Measurements from ENCODE around the gene MYPN.

Gene MYPN

GRCh38 chr10:68095153-68095552, 14.1 kb upstream of the MYPN start:
- no peak for DNase-seq (ENCODE audit: low spot score)

- peak; percentile 18 for DNase-seq (ENCODE audit: low spot score)
Measured at GRCh38 chr10:68096913-68097516, 12.3 kb upstream of the MYPN start.

- DNase-seq (ENCODE audit: low spot score): no peak
Measured at GRCh38 chr10:68099736-68100135, 9.6 kb upstream of the MYPN start.

- no peak for DNase-seq (ENCODE audit: low spot score)
Measured at GRCh38 chr10:68101066-68101465, 8.2 kb upstream of the MYPN start.

- no peak for DNase-seq (ENCODE audit: low spot score)
Measured at GRCh38 chr10:68103261-68103878, 5.9 kb upstream of the MYPN start.

- no peak for DNase-seq (ENCODE audit: low spot score)
Measured at GRCh38 chr10:68103901-68104300, 5.4 kb upstream of the MYPN start.

GRCh38 chr10:68105820-68106219, 3.5 kb upstream of the MYPN start:
- DNase-seq (ENCODE audit: low spot score): no peak

- no peak for DNase-seq (ENCODE audit: low spot score)
Measured at GRCh38 chr10:68106656-68107055, 2.6 kb upstream of the MYPN start.

- no peak for DNase-seq (ENCODE audit: low spot score)
Measured at GRCh38 chr10:68107651-68108050, 1.6 kb upstream of the MYPN start.

GRCh38 chr10:68108051-68108450, 1.2 kb upstream of the MYPN start:
- DNase-seq (ENCODE audit: low spot score): no peak

- no peak for DNase-seq (ENCODE audit: low spot score)
Measured at GRCh38 chr10:68108653-68109052, 635 bp upstream of the MYPN start.

- no peak for DNase-seq (ENCODE audit: low spot score)
Measured at GRCh38 chr10:68110027-68110426, 739 bp downstream of the MYPN start.

GRCh38 chr10:68111584-68111983, 2.3 kb downstream of the MYPN start:
- no peak for DNase-seq (ENCODE audit: low spot score)

- DNase-seq (ENCODE audit: low spot score): no peak
Measured at GRCh38 chr10:68112837-68113236, 3.5 kb downstream of the MYPN start.

GRCh38 chr10:68118657-68119056, 9.4 kb downstream of the MYPN start:
- no peak for DNase-seq (ENCODE audit: low spot score)

- DNase-seq (ENCODE audit: low spot score): no peak
Measured at GRCh38 chr10:68121020-68121743, 11.9 kb downstream of the MYPN start.

GRCh38 chr10:68121852-68122251, 12.6 kb downstream of the MYPN start:
- no peak for DNase-seq (ENCODE audit: low spot score)

- DNase-seq (ENCODE audit: low spot score): no peak
Measured at GRCh38 chr10:68124718-68125117, 15.4 kb downstream of the MYPN start.

GRCh38 chr10:68125772-68126171, 16.5 kb downstream of the MYPN start:
- DNase-seq (ENCODE audit: low spot score): no peak

GRCh38 chr10:68128015-68128414, 18.7 kb downstream of the MYPN start:
- no peak for DNase-seq (ENCODE audit: low spot score)

GRCh38 chr10:68132391-68132790, 23.1 kb downstream of the MYPN start:
- DNase-seq (ENCODE audit: low spot score): no peak

- no peak for DNase-seq (ENCODE audit: low spot score)
Measured at GRCh38 chr10:68133523-68133922, 24.2 kb downstream of the MYPN start.

- no peak for DNase-seq (ENCODE audit: low spot score)
Measured at GRCh38 chr10:68135362-68135761, 26.1 kb downstream of the MYPN start.
